ENCODE results near the gene FOXB1. TPM values are rescaled to one million over a fixed set of nuclear protein-coding genes. Genes with fewer than 3 reads are reported as not detected.

FOXB1 gene
- total RNA-seq, 1 donor from 2014 or later: not detected

DNA sequence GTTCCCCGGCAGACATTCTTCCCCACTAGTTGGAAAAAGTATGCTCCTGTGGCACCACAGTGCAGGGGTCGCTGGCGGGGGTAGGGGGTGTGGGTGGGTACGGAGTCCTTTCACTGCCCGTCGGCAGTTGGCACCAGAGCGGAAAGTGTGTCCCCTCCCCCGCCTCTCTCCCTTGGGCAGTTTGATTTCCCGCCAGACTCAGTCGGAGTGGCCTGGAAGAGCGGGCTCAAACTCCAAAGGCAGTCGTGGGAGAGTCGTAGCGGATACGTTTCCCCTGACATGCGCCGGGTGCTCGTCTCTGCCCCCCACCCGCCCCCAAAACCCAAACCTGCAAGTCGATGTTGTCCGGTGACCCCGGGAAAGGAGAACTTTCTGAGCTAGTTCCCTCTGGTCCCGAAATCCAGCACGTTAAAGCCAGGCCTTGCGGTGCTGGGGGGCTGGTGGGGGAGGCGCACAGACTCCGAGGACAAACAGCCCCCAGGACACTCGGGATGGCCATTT lies 4.4 kb upstream of the FOXB1 start:
- intact Hi-C loops (cut with DNase I): no loop called here
- Histone ChIP-seq H3K9me3 (no peaks in the 10 kb centered on the region), H3K27ac (no peak overlapping the region), H3K27me3 (peaks cover 33% of the 10 kb centered on the region), H3K4me1 (peaks cover 29% of the 10 kb centered on the region), H3K36me3 (no peaks in the 10 kb centered on the region), H3K4me3 (no peak overlapping the region)
- DNase-seq (ENCODE audit: extremely low spot score in 2 of 2): no peak
- TF ChIP-seq POLR2A (IDR thresholded peaks at IDR 0.05) (no peak), POLR2AphosphoS5 (IDR thresholded peaks at IDR 0.05; ENCODE audit: insufficient read depth in 1 of 2, low read depth in 1 of 2) (no peak), CTCF (IDR thresholded peaks at IDR 0.05) (no peak)

DNA sequence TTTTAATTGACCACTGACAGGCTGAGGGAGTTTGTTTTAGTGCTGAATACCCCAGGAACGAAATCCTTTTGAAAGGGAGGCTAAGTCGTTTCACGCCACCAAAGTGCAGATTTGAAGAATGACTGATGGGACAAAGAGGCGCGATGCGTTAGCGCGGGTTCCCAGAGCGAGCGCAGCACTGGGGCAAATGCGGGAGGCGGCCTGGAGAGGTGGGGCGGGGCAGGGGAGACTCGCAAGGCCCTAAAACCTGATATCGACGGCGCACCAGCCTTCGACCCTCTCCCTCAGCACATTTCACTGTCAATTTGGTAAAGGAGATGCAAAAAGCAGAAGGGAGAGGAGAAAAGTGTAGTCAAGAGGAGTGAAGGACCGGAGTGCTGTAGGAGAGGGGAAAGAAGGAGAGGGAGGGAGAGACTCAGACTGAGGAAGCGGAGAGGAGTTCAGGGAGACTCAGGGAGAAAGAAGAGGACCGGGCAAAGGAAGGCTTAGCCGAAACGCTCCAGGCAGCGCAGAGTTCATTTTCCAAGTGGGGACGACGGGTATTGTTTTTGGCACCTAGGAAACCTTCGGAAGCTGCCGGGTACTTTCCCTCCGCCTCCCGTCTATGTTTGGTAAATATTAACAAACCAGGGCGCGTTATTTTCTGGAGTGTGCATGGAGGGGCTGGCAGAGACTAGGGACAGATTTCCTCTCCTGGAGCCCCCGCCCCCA lies 3.8 kb upstream of the FOXB1 start:
- intact Hi-C loops (cut with DNase I): no loop called here
- Histone ChIP-seq H3K9me3 (no peaks in the 10 kb centered on the region), H3K36me3 (no peaks in the 10 kb centered on the region), H3K27me3 (peaks cover 34% of the 10 kb centered on the region), H3K27ac (no peak overlapping the region), H3K4me3 (no peak overlapping the region), H3K4me1 (peaks cover 29% of the 10 kb centered on the region)
- TF ChIP-seq POLR2A (IDR thresholded peaks at IDR 0.05) (no peak), CTCF (IDR thresholded peaks at IDR 0.05) (no peak), POLR2AphosphoS5 (IDR thresholded peaks at IDR 0.05; ENCODE audit: insufficient read depth in 1 of 2, low read depth in 1 of 2) (no peak)
- DNase-seq (ENCODE audit: extremely low spot score in 2 of 2): no peak

DNA sequence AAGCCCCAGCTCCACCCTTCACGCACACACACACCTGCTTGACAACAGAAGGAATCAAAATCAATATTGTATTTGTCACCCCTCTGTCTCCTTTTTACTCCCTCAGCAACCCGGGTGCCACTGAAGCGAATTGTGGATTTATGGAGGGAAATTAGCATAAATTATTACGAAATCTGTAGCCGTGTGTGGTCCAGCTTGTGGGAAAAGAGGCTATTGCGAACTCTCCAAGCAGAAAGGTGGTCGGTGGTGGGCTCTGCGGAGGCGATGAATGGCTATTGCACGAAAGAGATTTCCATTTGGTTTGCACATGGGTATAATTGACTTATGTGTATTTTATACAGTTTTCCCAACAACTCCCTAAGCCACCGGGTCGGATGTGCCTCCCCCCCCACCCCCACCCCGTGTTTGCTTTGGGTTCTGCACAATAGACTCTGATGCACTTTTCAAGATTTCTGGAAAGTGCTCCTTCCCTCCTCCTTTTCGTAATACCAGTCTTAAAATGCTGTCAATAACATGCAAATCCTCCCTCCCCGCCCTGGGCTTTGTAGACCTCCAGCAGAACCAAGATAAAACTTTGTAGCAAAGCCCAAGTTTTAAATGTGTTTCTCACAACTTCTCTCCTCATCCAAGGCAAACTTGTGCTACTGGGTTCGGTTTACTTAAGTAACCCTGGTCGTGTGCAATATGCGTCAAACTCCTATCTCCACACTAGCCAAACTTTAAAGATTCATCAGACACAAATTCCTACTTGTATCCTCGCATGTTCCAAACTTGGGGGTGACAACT lies 3.1 kb upstream of the FOXB1 start:
- Histone ChIP-seq H3K4me3 (no peak overlapping the region), H3K4me1 (peaks cover 34% of the 10 kb centered on the region), H3K9me3 (no peaks in the 10 kb centered on the region), H3K27me3 (peaks cover 32% of the 10 kb centered on the region), H3K27ac (no peak overlapping the region), H3K36me3 (no peaks in the 10 kb centered on the region)
- DNase-seq (ENCODE audit: extremely low spot score in 2 of 2): no peak
- no peak for TF ChIP-seq POLR2A (IDR thresholded peaks at IDR 0.05)
- TF ChIP-seq POLR2AphosphoS5 (IDR thresholded peaks at IDR 0.05; ENCODE audit: insufficient read depth in 1 of 2, low read depth in 1 of 2): no peak
- TF ChIP-seq CTCF (IDR thresholded peaks at IDR 0.05): no peak
- intact Hi-C loops (cut with DNase I): no loop called here

DNA sequence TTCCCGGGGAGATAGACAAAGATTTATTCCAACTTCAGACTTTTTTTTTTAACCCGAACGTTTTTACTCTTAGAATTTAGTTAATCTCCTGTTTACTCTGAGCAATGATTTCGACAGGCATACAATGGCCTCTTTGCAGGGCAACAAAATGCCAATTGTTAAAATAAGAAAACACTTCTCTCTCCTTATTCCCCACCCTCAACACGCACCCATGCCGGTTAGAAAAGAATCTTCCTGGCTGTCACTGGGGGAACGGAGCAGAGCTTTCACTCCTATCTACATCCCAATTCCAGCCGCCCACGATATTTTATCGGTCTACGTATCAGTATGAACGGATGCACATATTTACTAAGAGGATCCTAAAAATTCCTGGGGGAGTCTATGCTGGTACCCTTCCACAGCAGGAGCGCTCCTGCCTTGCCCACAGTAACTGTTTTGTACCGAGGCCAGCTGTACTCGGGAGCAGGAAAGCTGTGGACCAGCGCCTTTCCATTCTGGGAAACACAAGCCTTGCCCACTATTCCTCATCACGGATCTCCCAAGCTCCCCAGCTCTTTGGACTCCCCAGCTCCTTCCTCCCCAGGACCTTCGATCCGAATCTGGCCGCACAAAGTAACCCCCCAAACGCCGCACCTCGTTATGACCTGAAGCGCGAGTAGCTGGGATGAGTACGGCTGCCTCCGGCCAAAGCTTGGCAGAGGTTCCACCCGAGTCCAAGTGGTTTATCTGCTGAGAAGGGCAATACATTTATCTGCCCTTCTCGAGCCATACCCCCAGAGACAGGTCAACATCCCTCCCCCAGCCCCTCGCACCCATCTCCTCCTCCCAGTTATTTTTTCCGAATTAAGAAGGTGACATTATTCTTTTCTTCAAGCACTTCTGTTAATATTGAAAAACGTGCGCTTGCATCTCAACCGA lies 2.2 kb upstream of the FOXB1 start:
- H3K27me3 ChIP-seq: peaks cover 31% of the 10 kb centered on the region
- TF ChIP-seq CTCF (IDR thresholded peaks at IDR 0.05) (no peak), POLR2AphosphoS5 (IDR thresholded peaks at IDR 0.05; ENCODE audit: insufficient read depth in 1 of 2, low read depth in 1 of 2) (no peak), POLR2A (IDR thresholded peaks at IDR 0.05) (no peak)
- H3K9me3 ChIP-seq: no peaks in the 10 kb centered on the region
- DNase-seq (ENCODE audit: extremely low spot score in 2 of 2): no peak
- H3K4me1 ChIP-seq: peaks cover 41% of the 10 kb centered on the region
- H3K27ac ChIP-seq: no peak overlapping the region
- H3K4me3 ChIP-seq: no peak overlapping the region
- intact Hi-C loops (cut with DNase I): no loop called here
- no peaks in the 10 kb centered on the region for H3K36me3 ChIP-seq

All from vagina (tissue), 2 donors.